OCI-LY3 (cell line): ENCODE measurements around the gene MTHFS.
"Not testable (repeated sequence)": the region's sequence is repeated elsewhere in the genome, so short reads cannot be mapped to it uniquely, and the experiment has no call there.

Experiments
- H2AFZ ChIP-seq: fragments of 200-600, 300-600 bp; shearing (Covaris generic); 2 replicates; pipeline ENCODE4 v1.6.0; 2014; ENCODE audit warnings: antibody characterized with exemption, low read depth, low read length
- H3K27ac ChIP-seq: fragments of 200-600, 300-600 bp; sonication (generic); 2 replicates; pipeline ENCODE4 v1.5.1; 2014; ENCODE audit warnings: mild to moderate bottlenecking, low read length, moderate library complexity, mixed read lengths
- H3K27me3 ChIP-seq: fragments of 200-600, 300-600 bp; sonication (generic); 2 replicates; pipeline ENCODE4 v1.6.1; 2014; ENCODE audit warnings: low read depth, low read length, mixed read lengths
- H3K36me3 ChIP-seq: fragments of 200-600, 300-600 bp; sonication (generic); replicated peaks from 2 replicates; pipeline ENCODE3; 2014; ENCODE audit warnings: low read depth, low read length, mixed read lengths
- H3K4me1 ChIP-seq: fragments of 300-600, 200-600 bp; sonication (generic); 2 replicates; pipeline ENCODE4 v1.6.1; 2014; ENCODE audit warnings: low read length, mixed read lengths
- H3K4me2 ChIP-seq: fragments of 200-600, 300-600 bp; sonication (generic); 2 replicates; pipeline ENCODE4 v1.6.1; 2014; ENCODE audit warnings: low read length, mixed read lengths
- H3K4me3 ChIP-seq: fragments of 300-600, 200-600 bp; sonication (generic); 2 replicates; pipeline ENCODE4 v1.5.1; 2014; ENCODE audit warnings: antibody characterized with exemption, mild to moderate bottlenecking, low read length, moderate library complexity
- H3K79me2 ChIP-seq: fragments of 300-600, 200-600 bp; shearing (Covaris generic); 2 replicates; pipeline ENCODE4 v1.6.1; 2014; ENCODE audit warnings: mild to moderate bottlenecking, low read length, mixed read lengths
- H3K9ac ChIP-seq: fragments of 300-600, 200-600 bp; shearing (Covaris generic); 2 replicates; pipeline ENCODE4 v1.6.0; 2014; ENCODE audit warnings: mild to moderate bottlenecking, low read length, moderate library complexity
- H3K9me3 ChIP-seq: fragments of 200-600, 300-600 bp; shearing (Covaris generic); 2 replicates; pipeline ENCODE4 v1.6.1; 2014; ENCODE audit warnings: low read length, mixed read lengths; ENCODE audit not compliant: insufficient read depth
- H4K20me1 ChIP-seq: fragments of 200-600, 300-600 bp; sonication (generic); 2 replicates; pipeline ENCODE4 v1.6.1; 2016; ENCODE audit warnings: low read length, mixed read lengths; ENCODE audit not compliant: insufficient read depth
- CTCF ChIP-seq: fragments of 200-600, 300-600 bp; sonication (generic); IDR thresholded peaks from 2 replicates; pipeline ENCODE4 v1.5.1; 2014; ENCODE audit warnings: antibody characterized with exemption, low read length, low read depth
- EZH2phosphoT487 ChIP-seq: fragments of 200-600 bp; shearing (Covaris generic); IDR thresholded peaks from 2 replicates; pipeline ENCODE4 v1.6.1; 2018; ENCODE audit warnings: antibody characterized with exemption, mixed run types, low read depth

MTHFS gene

GRCh38 chr15:79939399-79939798, 42.6 kb upstream of the MTHFS start:
- Histone ChIP-seq H3K4me3 (no peak overlapping the region), H3K79me2 (no peaks in the 10 kb centered on the region), H3K4me1 (peaks cover 23% of the 10 kb centered on the region), H3K9me3 (no peaks in the 10 kb centered on the region), H2AFZ (no peak overlapping the region), H3K27me3 (no peaks in the 10 kb centered on the region), H3K27ac (no peak overlapping the region), H3K9ac (no peak overlapping the region), H3K36me3 (no peaks in the 10 kb centered on the region), H3K4me2 (no peak overlapping the region), H4K20me1 (no peaks in the 10 kb centered on the region)
- no peak for TF ChIP-seq CTCF
- TF ChIP-seq EZH2phosphoT487 = no peak

GRCh38 chr15:79938143-79938542, 41.3 kb upstream of the MTHFS start:
- Histone ChIP-seq H4K20me1 (no peaks in the 10 kb centered on the region), H2AFZ (no peak overlapping the region)
- no peak for TF ChIP-seq EZH2phosphoT487
- no peak for TF ChIP-seq CTCF

GRCh38 chr15:79935556-79936201, 38.9 kb upstream of the MTHFS start:
- H3K27me3 ChIP-seq, H2AFZ ChIP-seq, H3K4me3 ChIP-seq, H3K27ac ChIP-seq, H3K4me2 ChIP-seq, H3K4me1 ChIP-seq, H3K9me3 ChIP-seq, H3K79me2 ChIP-seq, H3K36me3 ChIP-seq, H4K20me1 ChIP-seq, H3K9ac ChIP-seq: not testable (repeated sequence)

More at GRCh38 chr15:79938143-79938542, 41.3 kb upstream of the MTHFS start:
- Histone ChIP-seq H3K27me3 (no peaks in the 10 kb centered on the region), H3K4me3 (no peak overlapping the region), H3K4me1 (peaks cover 13% of the 10 kb centered on the region), H3K36me3 (no peaks in the 10 kb centered on the region), H3K9me3 (no peaks in the 10 kb centered on the region), H3K4me2 (no peak overlapping the region), H3K79me2 (no peaks in the 10 kb centered on the region), H3K27ac (no peak overlapping the region), H3K9ac (no peak overlapping the region)

GRCh38 chr15:79933231-79933630, 36.4 kb upstream of the MTHFS start:
- H4K20me1 ChIP-seq = no peaks in the 10 kb centered on the region
- no peak overlapping the region for H3K4me2 ChIP-seq
- no peaks in the 10 kb centered on the region for H3K4me1 ChIP-seq
- no peak overlapping the region for H3K9ac ChIP-seq
- H2AFZ ChIP-seq = no peak overlapping the region
- H3K9me3 ChIP-seq = no peaks in the 10 kb centered on the region
- H3K4me3 ChIP-seq = no peak overlapping the region
- 0 out of 2 replicates have a peak, but pooled peaks cover 8% of the 10 kb centered on the region for H3K27me3 ChIP-seq
- TF ChIP-seq CTCF (no peak), EZH2phosphoT487 (no peak)
- no peak overlapping the region for H3K27ac ChIP-seq
- no peaks in the 10 kb centered on the region for H3K79me2 ChIP-seq
- no peaks in the 10 kb centered on the region for H3K36me3 ChIP-seq
